Measurements from ENCODE around the gene ATP7A.
"Not testable (repeated sequence)": the region's sequence is repeated elsewhere in the genome, so short reads cannot be mapped to it uniquely, and the experiment has no call there.

Gene ATP7A

DNA sequence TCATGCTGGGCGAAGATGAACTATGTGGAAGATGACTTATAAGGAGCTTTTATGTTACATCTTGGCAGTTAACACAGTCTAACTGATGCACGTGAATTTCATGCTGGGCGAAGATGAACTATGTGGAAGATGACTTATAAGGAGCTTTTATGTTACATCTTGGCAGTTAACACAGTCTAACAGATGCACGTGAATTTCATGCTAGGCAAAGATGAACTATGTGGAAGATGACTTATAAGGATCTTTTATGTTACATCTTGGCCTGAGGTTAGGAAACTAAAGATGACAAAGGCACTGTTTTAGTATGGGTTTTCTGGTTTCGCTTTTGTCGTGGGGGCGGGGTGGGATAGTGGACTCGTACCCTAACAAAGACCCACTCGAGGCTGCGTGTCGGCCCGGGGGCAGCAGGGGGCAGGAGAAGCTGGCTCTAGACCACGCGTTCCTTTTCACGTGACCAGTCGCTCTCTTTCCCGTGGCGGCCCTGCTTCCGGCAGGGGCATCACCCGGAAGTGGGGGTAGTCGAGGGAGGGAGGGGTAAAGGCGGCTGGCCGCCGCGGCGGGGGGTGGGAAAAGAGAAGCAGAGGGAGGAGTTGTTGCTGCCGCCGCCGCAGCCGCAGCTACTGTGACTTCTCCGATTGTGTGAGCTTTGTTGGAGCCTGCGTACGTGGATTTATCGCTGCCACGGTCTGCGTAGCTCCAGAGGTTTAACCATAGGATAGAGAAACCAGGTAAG, at the start of gene ATP7A:
Gene ATP7A (plus strand): TSS at position 586 of the 733 bp plus-strand sequence. CDS start 60,949 bp downstream, outside the sequence.
- peak; percentile 55 to 77 (median 65) for DNase-seq (ENCODE audit: low read depth in 2 of 3, low spot score in 2 of 3)

GRCh38 chrX:77875372-77875771, 35.1 kb upstream of the ATP7A start:
- DNase-seq (ENCODE audit: low read depth in 2 of 3, low spot score in 2 of 3): no peak

DNA sequence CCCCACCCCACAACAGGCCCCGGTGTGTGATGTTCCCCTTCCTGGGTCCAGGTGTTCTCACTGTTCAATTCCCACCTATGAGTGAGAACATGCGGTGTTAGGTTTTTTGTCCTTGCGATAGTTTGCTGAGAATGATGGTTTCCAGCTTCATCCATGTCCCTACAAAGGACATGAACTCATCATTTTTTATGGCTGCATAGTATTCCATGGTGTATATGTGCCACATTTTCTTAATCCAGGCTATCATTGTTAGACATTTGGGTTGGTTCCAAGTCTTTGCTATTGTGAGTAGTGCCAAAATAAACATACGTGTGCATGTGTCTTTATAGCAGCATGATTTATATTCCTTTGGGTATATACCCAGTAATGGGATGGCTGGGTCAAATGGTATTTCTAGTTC, 29.1 kb upstream of the ATP7A start:
- not testable (repeated sequence) for DNase-seq (ENCODE audit: low read depth in 2 of 3, low spot score in 2 of 3)

- DNase-seq (ENCODE audit: low read depth in 2 of 3, low spot score in 2 of 3): no peak
These were observed 17.6 kb upstream of the ATP7A start for GRCh38 chrX:77892887-77893286.

GRCh38 chrX:77893713-77894112, 16.8 kb upstream of the ATP7A start:
- DNase-seq (ENCODE audit: low read depth in 2 of 3, low spot score in 2 of 3): no peak

DNA sequence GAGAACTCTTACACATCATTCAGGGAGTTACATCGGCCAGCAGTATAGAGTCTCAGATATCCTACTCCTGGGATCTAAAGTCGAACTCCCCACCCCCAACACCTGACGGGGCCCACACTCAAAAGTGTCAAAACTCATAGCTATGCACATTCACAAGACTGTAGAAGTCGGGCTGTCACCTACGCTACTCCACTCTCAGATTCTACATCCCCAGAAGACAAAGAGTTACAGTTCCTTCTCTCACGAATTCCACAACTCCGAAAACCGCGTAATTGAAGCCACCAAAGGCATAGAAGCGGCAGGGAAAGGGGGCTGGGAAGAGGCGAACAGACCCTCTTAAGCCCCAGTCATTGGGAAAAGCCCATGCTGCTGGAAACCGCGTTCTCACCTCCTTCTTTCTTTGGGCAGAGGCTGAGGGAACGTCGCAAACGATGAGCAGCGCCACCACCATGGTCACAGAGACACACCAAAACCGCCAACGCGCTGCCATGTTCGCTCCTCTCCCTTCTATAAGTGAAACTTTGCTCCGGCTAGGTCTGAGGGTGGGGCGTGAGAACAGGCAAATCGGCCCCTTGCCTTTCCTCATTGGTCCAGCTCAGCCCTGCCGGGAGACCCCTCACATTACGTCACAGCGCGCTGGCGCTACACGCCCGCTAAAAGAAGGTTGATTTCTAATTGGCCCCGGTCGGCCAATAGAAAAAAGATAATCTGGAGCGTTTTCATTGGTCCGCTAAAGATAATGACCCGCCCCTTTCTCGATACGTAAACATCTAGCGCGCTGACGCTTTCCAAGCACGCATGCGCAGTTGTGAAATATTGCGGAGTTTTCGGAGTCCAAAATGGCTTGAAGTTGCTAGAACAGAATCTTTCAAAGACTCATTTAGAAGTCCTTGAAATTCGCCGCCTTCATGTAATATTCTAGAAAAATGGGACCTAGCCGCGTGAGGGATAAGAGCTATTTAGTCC, 15.3 kb upstream of the ATP7A start, which contains the start of gene MAGT1:
Gene MAGT1 (minus strand): TSS at position 515 of the 966 bp plus-strand sequence. CDS start 25 bp downstream, at position 490.
- peak; percentile 32 to 67 (median 51) for DNase-seq (ENCODE audit: low read depth in 2 of 3, low spot score in 2 of 3)

DNA sequence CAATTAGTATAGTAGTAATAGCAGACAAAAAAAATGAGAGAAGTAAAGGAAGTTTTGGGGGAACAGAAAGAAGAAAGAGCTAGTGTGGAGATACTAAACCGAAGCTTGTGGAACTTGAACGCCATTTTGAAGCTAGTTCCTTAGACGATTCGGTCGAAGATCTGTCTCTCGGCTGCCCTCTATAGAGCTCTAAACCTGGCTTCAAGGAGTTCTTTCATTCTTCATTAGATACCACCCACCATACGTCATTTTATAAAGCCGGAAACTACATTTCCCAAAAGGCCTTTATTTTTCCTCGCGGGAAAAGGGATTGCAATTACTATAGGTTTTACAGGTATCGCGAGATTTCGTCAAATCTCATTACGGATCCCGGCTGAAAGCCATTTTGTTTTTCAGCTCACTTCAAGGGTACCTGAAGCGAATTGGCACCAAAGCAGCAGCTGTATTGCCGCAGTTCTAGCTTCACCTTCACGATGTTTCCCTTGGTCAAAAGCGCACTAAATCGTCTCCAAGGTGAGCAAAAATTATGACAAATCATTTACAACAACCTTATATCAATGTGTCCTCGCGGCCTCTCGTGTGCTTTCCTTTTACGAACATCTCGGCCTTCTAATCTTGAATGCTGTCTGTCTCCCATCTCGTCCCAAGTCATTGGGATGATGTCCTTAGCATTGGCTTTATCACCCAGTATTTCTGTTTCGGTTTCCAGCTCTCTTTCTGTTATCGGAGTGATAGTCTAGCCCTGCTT, 11.2 kb upstream of the ATP7A start, which contains the start of gene COX7B:
Gene COX7B (plus strand): TSS at position 388 of the 748 bp plus-strand sequence. CDS start 86 bp downstream, at position 474.
- peak in 1 of 3 experiments; percentile 12 for DNase-seq (ENCODE audit: low read depth in 2 of 3, low spot score in 2 of 3)

DNA sequence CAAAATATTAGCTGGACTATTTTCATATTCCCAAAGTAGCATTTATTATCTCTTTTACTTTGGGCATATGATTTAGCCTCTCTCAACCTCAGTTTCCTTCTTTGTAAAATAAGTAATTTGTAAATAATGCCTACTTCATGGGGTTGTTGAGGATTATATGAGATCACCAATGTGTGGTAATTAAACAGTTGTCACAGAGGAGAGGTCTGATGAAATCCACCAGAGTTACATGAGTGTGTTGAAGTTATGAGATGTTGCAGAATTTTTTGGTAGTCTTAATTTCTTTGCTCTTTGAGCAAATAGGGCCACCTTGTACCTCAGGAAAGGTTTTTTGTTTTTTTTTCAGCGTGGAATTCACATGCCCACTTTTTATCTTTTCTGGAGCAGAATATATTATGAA, 9.8 kb upstream of the ATP7A start:
- DNase-seq (ENCODE audit: low read depth in 2 of 3, low spot score in 2 of 3): no peak

- DNase-seq (ENCODE audit: low read depth in 2 of 3, low spot score in 2 of 3): no peak
These were observed 9.0 kb upstream of the ATP7A start for GRCh38 chrX:77901506-77901905.

GRCh38 chrX:77917294-77917933, 6.9 kb downstream of the ATP7A start:
- no peak for DNase-seq (ENCODE audit: low read depth in 2 of 3, low spot score in 2 of 3)

- DNase-seq (ENCODE audit: low read depth in 2 of 3, low spot score in 2 of 3): no peak
These were observed 8.1 kb downstream of the ATP7A start for GRCh38 chrX:77918568-77918967.

DNA sequence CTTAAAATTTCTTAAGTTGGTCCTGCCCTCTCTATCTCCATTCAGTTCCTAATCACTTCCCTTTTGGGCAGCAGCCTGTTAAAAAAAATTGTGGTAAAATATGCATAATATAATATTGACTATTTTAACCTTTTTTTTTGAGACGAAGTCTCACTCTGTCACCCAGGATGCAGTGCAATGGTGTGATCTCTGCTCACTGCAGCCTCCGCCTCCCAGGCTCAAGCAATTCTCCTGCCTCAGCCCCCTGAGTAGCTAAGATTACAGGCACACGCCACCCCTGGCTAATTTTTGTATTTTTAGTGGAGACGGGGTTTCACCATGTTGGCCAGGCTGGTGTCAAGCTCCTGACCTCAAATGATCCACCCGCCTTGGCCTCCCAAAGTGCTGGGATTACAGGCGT, 8.9 kb downstream of the ATP7A start:
- not testable (repeated sequence) for DNase-seq (ENCODE audit: low read depth in 2 of 3, low spot score in 2 of 3)

GRCh38 chrX:77922787-77923186, 12.3 kb downstream of the ATP7A start:
- no peak for DNase-seq (ENCODE audit: low read depth in 2 of 3, low spot score in 2 of 3)

DNA sequence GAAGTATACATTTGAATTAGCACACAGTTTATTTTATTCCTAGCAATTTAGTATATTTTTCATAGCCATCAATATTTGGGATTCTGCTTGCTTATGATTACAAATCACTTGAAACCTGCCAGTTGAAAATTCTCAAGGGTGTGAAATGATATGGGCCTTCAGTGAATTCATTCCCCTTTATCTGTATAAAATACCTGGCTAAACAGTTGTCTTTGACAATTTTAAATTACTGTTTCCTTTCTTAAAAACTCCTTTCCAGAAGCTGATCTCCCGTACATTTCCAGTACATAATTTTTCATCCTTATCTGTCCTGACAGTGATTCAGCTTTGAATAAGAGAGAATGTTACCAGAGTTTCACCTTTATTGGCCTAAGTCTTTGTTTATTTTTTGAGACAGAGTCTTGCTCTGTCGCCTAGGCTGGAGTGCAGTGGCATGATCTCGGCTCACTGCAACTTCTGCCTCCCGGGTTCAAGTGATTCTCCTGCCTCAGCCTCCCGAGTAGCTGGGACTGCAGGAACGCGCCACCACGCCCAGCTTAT, 13.9 kb downstream of the ATP7A start:
- no peak for DNase-seq (ENCODE audit: low read depth in 2 of 3, low spot score in 2 of 3)

DNA sequence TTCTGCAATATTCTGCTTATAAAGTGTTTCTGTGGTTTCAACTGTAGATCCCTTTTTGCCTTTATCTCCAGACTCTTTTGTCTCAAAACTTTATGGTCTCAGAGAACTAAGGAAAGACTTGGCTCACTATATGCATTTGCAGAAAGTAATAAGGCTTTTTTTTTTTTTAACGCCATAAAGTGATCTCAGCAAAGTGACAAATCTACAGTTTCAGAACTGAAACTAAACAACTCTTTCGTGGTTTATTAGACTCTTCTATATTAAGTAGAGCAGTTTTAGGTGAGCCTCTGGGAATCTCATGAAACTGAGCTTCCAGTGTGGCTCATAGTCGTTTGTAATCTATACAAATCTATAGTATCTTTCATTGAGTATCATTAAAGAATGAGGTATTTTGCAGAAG, 15.3 kb downstream of the ATP7A start:
- DNase-seq (ENCODE audit: low read depth in 2 of 3, low spot score in 2 of 3): no peak

DNA sequence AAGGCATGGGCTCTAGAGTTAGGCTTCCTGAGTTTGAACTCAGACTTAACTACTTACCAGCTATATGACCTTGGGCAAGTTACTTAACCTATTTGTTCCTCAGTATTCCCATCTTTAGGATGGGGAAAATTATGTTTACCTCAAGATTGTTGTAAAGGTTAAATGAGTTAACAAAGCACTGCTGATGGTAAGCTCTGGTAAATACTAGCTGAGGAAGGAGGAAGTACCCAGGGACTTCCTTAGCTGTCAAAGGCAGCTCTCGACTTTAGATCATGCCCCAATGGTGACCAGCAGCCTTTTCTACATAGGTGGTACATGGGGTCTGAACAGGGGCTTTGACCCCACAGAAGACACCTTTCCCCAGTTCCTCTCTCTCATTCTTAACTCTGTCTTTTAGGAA, 20.1 kb downstream of the ATP7A start:
- DNase-seq (ENCODE audit: low read depth in 2 of 3, low spot score in 2 of 3): no peak

DNA sequence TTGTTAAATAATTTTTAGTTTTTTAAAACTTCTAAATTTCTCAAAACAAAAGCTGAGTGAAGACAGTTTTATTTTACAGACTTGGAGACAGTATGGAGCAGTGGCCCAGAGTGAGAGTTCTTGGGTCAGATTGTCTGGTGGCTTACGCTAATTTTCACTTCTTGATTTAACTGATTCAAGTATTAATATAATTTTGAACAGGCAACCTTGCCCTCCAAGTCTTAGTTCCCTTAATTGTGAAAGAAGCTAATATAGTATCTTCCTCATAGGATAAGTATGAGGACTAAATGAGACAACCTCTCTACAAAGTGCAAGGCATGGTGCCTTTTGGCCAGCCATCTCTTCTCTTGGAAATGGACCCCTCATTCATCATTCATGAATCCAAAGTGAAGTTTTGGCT, 25.4 kb downstream of the ATP7A start:
- DNase-seq (ENCODE audit: low read depth in 2 of 3, low spot score in 2 of 3): no peak

DNA sequence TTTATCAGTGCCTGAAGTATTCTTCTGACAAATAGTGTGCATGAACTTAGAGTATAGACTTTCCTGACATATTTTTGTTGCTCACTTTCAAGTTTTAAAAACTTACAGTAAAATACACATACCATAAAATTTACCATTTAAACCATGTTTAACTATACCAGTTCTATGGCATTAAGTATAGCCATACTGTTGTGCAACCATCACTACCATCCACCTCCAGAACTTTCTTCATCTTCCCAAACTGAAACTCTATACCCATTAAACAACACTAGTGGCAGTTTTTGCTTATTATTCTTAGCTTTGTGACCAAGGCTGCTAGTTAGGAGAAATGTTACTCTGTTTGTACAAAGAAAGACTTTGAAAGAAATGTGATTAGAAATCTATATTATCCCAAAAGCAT, 25.8 kb downstream of the ATP7A start:
- DNase-seq (ENCODE audit: low read depth in 2 of 3, low spot score in 2 of 3): no peak

DNA sequence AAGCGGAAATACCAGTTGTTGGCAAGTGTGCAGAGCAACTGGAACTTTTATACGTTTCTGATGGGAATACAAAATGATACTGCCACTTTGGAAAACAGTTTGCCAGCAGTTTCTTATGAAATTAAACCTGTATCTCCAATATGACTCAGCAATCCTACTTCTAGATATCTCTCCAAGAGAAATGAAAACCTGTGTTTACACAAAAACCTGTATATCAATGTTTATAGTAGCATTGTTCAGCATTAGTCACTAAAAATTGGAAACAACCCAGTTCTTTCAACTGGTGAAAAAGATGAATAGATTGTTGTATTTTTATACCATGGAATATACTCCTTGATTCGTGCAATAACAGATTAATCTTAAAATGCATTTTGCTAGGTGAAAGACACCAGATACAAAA, 26.8 kb downstream of the ATP7A start:
- DNase-seq (ENCODE audit: low read depth in 2 of 3, low spot score in 2 of 3): no peak

GRCh38 chrX:77938083-77938680, 27.7 kb downstream of the ATP7A start:
- no peak for DNase-seq (ENCODE audit: low read depth in 2 of 3, low spot score in 2 of 3)

Measured in activated CD8-positive, alpha-beta memory T cell treated with anti-CD3 and anti-CD28 coated beads for 48 hours (primary cell).